C4-2B (cell line): ENCODE results near the gene CYP2W1.

Source experiments
- H3K27ac ChIP-seq: fragments of 450-650 bp; 2 replicates; pipeline ENCODE4 v1.5.1; 2017
- CTCF ChIP-seq: fragments of 450-650 bp; conservative IDR thresholded peaks from 2 replicates; pipeline ENCODE4 v1.5.1; 2017; ENCODE audit warnings: mild to moderate bottlenecking
- ZFX ChIP-seq: fragments of 450-650 bp; IDR thresholded peaks from 2 replicates; pipeline ENCODE4 v1.6.1; 2017

Gene CYP2W1

GRCh38 chr7:953547-954327 lies 29.2 kb upstream of the CYP2W1 start:
- TF ChIP-seq CTCF = no peak
- no peak for TF ChIP-seq ZFX
- H3K27ac ChIP-seq = no peak overlapping the region

- TF ChIP-seq CTCF (no peak; the same call in 1 of the 2 replicates), ZFX (no peak)
- no peak within 1 kb of the TSS for H3K27ac ChIP-seq
Observed at GRCh38 chr7:954330-955238, 28.4 kb upstream of the CYP2W1 start, which contains the start of gene ADAP1. TSS of gene ADAP1 (minus strand) at chr7:954680. CDS start at chr7:954477, 203 bp downstream.

- no peak for TF ChIP-seq CTCF
- no peak overlapping the region for H3K27ac ChIP-seq
Observed at GRCh38 chr7:956031-956430, 26.9 kb upstream of the CYP2W1 start.

GRCh38 chr7:957418-958220 lies 25.4 kb upstream of the CYP2W1 start:
- no peak overlapping the region for H3K27ac ChIP-seq
- TF ChIP-seq ZFX (no peak), CTCF (no peak)

GRCh38 chr7:958221-959200 lies 24.5 kb upstream of the CYP2W1 start:
- no peak overlapping the region for H3K27ac ChIP-seq

More at GRCh38 chr7:958221-959200, 24.5 kb upstream of the CYP2W1 start:
- TF ChIP-seq CTCF = no peak
- no peak for TF ChIP-seq ZFX
